GM19351 (cell line): ENCODE measurements around the gene SPATS1.
"Not testable (repeated sequence)": the region's sequence is repeated elsewhere in the genome, so short reads cannot be mapped to it uniquely, and the experiment has no call there.

ENCODE experiments used
- ATAC-seq: cut with Tn5 transposase; IDR thresholded peaks from one replicate; pipeline ENCODE4 v1.9.1; 2021; ENCODE audit warnings: mild to moderate bottlenecking, moderate library complexity; ENCODE audit not compliant: unreplicated experiment

The SPATS1 gene

GRCh38 chr6:44310241-44310640, 32.2 kb upstream of the SPATS1 start:
- ATAC-seq: no peak

- ATAC-seq: no peak
Measured at GRCh38 chr6:44311304-44311703, 31.1 kb upstream of the SPATS1 start.

- no peak for ATAC-seq
Measured at GRCh38 chr6:44311767-44312166, 30.7 kb upstream of the SPATS1 start.

GRCh38 chr6:44312901-44313788, 29.3 kb upstream of the SPATS1 start, which contains the start of gene AARS2:
Gene AARS2 (minus strand): TSS chr6:44313347. CDS start chr6:44313323, 24 bp downstream.
- peak; percentile 96 for ATAC-seq

GRCh38 chr6:44314657-44315056, 27.8 kb upstream of the SPATS1 start:
- not testable (repeated sequence) for ATAC-seq

- no peak for ATAC-seq
Measured at GRCh38 chr6:44315516-44315915, 26.9 kb upstream of the SPATS1 start.

- ATAC-seq: no peak
Measured at GRCh38 chr6:44315951-44316350, 26.5 kb upstream of the SPATS1 start.

- ATAC-seq: no peak
Measured at GRCh38 chr6:44316481-44316880, 26.0 kb upstream of the SPATS1 start.

GRCh38 chr6:44317136-44317631, 25.3 kb upstream of the SPATS1 start:
- not testable (repeated sequence) for ATAC-seq

- ATAC-seq: no peak
Measured at GRCh38 chr6:44321210-44321609, 21.2 kb upstream of the SPATS1 start.

GRCh38 chr6:44327096-44327495, 15.4 kb upstream of the SPATS1 start:
- no peak for ATAC-seq

GRCh38 chr6:44327760-44328159, 14.7 kb upstream of the SPATS1 start:
- ATAC-seq: no peak

GRCh38 chr6:44328203-44328602, 14.2 kb upstream of the SPATS1 start:
- ATAC-seq: not testable (repeated sequence)

GRCh38 chr6:44329858-44330257, 12.6 kb upstream of the SPATS1 start:
- ATAC-seq: no peak

GRCh38 chr6:44332585-44332984, 9.9 kb upstream of the SPATS1 start:
- ATAC-seq: no peak

GRCh38 chr6:44333273-44333919, 9.1 kb upstream of the SPATS1 start:
- ATAC-seq: no peak

- no peak for ATAC-seq
Measured at GRCh38 chr6:44333942-44334341, 8.5 kb upstream of the SPATS1 start.

- ATAC-seq: no peak
Measured at GRCh38 chr6:44335631-44336030, 6.8 kb upstream of the SPATS1 start.

GRCh38 chr6:44338228-44339122, 4.0 kb upstream of the SPATS1 start:
- peak; percentile 62 for ATAC-seq

- no peak for ATAC-seq
Measured at GRCh38 chr6:44339301-44339700, 3.1 kb upstream of the SPATS1 start.
